CD4-positive, alpha-beta T cell treated with Interleukin-6 at 100 ng/mL for 8 hours (primary cell): ENCODE data around the gene HTRA3.
"Not testable (repeated sequence)": the region's sequence is repeated elsewhere in the genome, so short reads cannot be mapped to it uniquely, and the experiment has no call there.

Experiments used
- DNase-seq: peaks from one replicate; pipeline ENCODE4 v3.0.0-alpha.2; 2020; ENCODE audit warnings: mixed read lengths, low spot score

Gene HTRA3

DNA sequence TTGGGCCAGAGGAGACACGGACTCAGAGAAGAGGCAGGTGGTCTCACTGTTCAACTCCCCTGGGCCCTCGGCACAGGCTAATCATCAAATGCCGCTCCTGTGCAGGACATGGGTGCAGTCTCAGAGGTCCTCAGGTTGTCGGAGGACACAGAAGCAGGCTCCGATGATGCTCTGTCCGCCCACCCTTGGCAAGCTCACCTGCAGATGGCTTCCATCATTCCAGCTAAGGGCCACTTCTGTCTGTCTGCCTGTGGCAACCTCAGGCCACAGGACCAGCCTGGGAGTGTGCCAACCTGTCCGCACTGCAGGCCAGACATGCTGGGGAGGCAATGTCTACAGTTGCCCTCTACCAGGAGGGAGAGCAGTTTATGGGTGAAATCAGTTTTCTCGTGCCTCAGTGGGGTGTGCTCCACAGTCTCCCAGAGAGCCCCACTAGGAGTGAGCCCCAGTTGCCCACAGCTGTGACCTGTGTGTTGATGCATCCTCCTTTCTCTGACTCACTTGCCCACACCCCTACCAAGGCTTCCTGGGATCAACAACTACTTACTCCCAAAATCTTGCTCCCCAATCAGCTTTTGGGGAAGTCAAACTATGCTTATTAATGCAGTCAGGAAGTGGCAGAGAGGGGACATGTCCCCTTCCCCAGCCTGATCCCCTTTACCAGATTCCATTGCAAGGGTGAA lies 55.9 kb downstream of the HTRA3 start:
- DNase-seq, result no peak

GRCh38 chr4:8326206-8326605 lies 56.7 kb downstream of the HTRA3 start:
- DNase-seq, result no peak

DNA sequence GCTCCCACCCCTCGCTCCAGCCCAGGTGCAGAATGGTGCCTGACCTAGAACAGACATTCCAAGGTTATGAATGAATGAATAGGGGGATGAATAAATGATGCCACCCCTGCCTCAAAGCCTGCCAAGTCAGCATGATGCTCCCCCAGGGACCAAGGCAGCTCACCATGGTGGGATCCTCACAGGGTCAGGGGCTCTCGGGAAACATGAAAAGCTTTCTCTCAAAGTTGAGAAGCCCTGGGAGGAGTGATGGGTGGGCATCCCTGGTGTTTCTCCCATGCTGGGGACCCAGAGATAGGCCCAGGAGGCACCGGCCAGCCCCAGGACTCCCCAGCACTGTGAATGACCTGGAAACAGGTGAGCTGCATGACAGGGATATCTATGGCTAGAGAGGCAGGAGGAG lies 58.9 kb downstream of the HTRA3 start:
- no peak for DNase-seq

DNA sequence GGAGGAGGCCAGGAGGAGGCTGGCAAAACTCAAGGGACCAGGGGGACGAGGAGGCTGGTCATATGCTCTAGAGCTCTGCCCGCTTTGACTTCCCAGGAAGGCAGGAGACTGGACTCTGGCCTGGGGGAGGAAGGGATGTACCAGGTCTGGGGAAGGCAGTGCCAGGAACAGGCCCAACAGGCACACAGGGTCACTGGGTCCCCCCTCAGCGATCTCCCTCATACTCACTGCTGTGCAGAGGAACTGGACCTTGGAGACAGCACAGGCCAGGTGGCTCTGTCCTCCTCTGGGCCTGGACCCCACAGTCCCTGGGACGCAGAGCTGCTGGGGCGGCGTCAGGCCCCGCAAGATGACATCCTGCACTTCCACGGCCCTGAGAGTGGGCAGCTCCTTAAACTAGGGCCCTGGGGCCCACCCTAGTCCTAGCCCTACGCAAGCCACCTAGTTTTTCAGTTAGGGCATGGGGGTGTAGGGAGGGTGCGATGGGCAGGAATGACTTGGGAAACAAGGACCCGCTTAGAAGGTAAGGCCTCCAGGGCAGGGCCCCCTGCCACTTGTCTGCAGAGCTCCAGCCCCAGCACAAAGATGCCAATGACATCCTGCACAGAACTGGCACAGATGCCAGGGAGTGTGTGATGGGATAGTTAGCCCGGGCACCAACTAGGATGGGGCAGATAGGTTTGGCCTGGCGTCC lies 59.5 kb downstream of the HTRA3 start:
- no peak for DNase-seq

DNA sequence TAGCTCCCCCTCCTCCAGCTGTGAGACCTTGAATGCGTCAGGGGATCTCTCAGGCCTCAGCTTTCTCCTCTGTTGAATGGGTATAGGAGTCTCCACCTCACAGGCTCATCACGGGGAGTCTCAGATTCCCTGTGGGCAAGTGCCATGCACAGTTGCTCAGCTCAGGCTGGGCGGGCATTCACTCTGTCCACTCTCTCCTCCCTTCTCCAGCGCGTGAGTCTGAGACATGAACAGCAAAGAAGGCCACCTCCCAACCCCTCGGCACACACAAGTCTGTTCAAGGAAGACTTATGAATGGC lies 60.0 kb downstream of the HTRA3 start:
- no peak for DNase-seq

GRCh38 chr4:8329859-8330761 lies 60.6 kb downstream of the HTRA3 start:
- no peak for DNase-seq

DNA sequence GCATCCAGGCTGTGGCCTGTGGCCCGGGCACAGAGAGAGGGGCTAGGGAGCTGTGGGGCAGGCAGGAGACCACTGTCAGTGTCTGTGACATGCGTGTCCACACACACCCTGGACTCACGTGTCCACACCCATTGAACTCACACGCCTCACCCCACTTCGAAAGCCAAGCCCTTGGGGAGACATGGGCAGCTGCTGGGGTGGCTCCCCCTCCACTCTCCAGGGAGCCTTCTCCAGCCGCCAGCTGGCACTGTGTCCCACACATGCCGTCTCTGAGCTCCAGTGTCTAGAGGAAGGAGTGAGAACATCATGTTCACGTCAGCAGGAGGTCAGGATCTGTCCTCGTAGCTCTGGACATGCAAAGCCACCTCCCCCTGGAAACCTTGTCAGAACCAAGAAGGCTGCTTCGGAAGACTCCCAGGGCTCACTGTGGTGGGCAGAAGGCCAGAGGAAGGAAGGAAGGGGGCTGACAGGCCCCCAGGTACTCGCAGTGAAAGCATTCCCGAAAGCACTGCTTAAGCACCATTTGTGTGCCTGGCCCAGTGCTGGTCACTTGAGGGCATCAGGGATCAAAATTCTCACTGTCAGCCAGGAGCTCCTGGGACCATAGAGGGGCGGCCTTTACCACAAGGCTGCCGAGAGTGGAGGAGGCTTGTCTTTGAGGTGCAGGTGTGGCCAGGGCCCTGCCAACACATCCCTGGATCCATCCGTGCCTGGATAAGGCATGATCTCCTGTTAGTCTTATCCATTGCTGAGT lies 61.4 kb downstream of the HTRA3 start:
- DNase-seq, result no peak

GRCh38 chr4:8331575-8331955 lies 62.0 kb downstream of the HTRA3 start:
- no peak for DNase-seq

DNA sequence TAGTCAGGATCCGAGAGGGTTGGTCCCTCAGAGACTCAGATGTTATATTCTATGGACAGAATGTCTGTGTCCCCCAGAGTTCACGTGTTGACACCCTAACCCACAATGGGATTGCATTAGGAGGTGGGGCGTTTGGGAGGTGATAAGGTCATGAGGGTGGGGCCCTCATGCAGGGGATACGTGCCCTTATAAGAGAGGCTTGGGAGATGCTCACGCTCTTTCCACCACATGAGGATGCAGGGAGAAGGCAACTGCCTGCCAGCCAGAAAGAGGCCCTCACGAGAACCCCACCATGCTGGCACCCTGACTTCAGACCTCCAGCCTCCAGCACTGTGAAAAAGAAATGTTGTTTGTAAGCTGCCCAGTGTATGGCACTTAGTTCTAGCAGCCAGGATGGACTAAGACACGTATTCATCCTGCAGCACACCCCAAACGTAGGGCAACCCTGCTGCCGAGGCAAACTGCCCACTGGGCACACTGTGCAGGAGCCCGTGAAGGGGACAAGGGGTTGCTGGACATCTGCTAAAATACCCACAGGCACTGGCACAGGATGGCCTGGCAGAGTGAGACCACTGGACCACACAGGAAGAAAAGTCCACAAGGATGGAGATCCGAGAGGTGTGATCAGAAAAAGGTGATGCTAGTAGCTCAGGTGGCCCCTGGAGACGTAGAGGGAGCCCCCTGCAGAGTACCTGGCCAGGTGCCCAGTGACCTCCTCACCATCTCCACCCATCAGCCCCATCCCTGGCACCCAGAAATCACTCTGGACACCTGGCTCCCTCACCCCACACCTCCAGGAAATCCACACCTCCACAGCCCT lies 62.7 kb downstream of the HTRA3 start:
- no peak for DNase-seq

- DNase-seq, result no peak
These were observed 63.4 kb downstream of the HTRA3 start for GRCh38 chr4:8332891-8333331.

DNA sequence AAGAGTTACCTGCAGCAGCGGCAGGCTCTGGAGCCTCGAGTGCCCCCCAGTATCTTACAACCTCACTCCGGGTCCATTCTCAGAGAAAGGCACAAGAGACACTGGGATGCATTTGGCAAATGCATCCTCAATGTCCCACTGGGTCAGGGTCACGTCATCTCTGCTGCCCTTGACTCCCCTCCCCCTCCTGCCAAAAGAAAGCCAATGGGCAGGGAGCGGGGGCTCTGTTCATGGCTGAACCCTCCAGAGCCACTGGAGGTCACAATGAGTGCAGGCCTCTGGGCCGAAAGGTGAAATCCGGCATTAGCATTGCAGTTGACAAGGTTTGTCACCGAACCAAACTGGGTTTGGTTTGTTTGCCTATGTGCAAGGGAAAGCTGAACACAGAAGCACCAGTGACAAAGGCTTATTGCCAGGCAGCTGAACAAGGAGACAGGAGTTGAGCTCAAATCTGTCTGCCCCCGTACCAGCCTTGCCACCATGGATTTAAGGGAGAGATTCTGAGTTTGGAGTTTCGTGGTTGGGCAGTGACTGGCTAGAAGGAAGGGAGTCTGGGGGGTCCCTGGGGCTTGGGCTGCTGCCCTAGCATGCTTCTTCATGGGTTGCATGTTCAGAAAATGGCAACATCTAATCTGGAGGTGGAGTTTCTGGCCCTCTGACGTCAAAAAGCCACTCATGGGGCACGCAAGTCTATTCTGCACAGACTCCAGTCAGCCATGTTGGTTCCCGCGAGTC lies 64.3 kb downstream of the HTRA3 start:
- DNase-seq, result no peak

GRCh38 chr4:8334786-8335460 lies 65.4 kb downstream of the HTRA3 start:
- no peak for DNase-seq

- DNase-seq, result no peak
These were observed 66.3 kb downstream of the HTRA3 start for GRCh38 chr4:8335848-8336247.

GRCh38 chr4:8336412-8337075 lies 67.0 kb downstream of the HTRA3 start:
- DNase-seq, result no peak

- DNase-seq, result no peak
These were observed 68.9 kb downstream of the HTRA3 start for GRCh38 chr4:8338351-8338961.

DNA sequence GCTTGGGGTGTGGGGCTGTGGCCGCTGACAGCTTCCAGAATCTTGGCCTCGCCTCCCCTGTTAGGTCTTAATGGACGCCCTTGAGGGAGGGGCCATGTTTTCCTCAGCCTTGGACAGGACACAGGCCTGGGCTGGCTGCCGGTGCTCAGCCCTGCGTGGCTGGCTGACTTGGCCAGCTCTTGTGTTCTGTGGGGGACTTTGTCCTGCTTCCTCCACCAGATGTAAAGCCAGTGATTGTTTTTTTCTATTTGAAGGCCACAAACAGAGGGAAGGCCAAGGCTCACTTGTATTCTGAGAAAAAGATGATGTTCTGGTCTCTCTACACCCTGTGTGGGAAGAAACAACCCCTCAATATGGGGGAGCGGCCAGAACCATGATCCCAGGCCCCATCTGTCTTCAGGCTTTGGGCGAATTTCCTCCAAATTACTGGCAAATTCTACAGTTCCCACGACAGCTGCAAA lies 71.3 kb downstream of the HTRA3 start:
- DNase-seq, result no peak

- DNase-seq, result not testable (repeated sequence)
These were observed 71.7 kb downstream of the HTRA3 start for GRCh38 chr4:8341281-8341680.

- DNase-seq, result no peak
These were observed 72.1 kb downstream of the HTRA3 start for GRCh38 chr4:8341691-8342090.

DNA sequence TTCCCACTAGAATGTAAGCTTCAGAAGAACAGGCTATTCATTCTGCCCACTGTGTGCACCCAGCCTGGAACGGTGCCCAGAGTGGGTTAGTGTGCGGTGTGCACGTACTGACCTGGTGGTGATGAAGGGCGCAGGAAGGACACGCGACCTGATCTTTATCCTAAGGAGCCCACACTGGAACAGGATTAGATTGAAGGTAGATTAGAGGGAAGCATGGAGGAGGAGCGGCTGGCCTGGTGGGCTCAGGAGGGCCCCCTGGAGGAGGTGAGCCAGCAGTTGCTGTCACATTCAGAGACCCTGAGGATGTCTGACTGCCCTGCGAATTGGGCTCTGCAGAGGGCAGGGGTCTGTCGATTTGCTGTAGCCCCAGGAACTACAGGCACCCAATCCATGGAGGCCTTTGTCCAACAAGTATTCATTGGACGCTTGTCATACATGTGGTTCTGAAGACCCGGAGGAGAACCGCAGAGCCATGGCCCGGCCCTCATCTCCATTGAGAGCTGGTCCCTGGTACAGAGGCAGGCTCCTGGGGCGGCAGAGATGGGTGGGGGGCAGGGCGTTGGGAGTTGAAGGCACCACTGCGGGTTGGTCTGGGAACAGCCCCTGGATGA lies 73.2 kb downstream of the HTRA3 start:
- DNase-seq, result no peak
